SH-SY5Y (cell line): ENCODE data around the gene ZNF564.

ENCODE experiments used
- GATA2 ChIP-seq: IDR thresholded peaks from 2 replicates; pipeline ENCODE4 v1.6.1; 2011; ENCODE audit warnings: mild to moderate bottlenecking, low read depth, low read length
- GATA3 ChIP-seq: IDR thresholded peaks from 2 replicates; pipeline ENCODE4 v1.6.1; 2011; ENCODE audit warnings: low read depth, mild to moderate bottlenecking, low read length, moderate library complexity

- TF ChIP-seq GATA2: no peak
- TF ChIP-seq GATA3: no peak
These were observed 56.1 kb downstream of the ZNF564 start for GRCh38 chr19:12495002-12495802.
